A549 (cell line): ENCODE data around the gene EGFL8. TPM values are rescaled to one million over a fixed set of nuclear protein-coding genes. Genes with fewer than 3 reads are reported as not detected.

Experiments
- ATAC-seq, 2 experiments: fragments of 200-7000 bp in 1 of 2; fragments of >200 bp in 1 of 2; cut with Nextera tagmentation in 1 of 2; cut with Tn5 transposase in 1 of 2; 3 replicates each; pipeline versions ENCODE4 v1.8.0 to v1.9.1; 2018 to 2020; ENCODE audit warnings: mild to moderate bottlenecking in 1 of 2, moderate library complexity in 1 of 2
- CTCF ChIA-PET: fragments of 300-600 bp; sonication (Branson Sonifier 250); formaldehyde crosslinking; extraction: SDS; loops from one replicate; lab custom pipeline; 2021; ENCODE audit warnings: antibody characterized with exemption, inconsistent platforms; lab: Yijun Ruan, JAX
- POLR2A ChIA-PET: fragments of 350-600 bp; formaldehyde crosslinking; extraction: SDS; loops from one replicate; lab custom pipeline; 2021; ENCODE audit warnings: antibody characterized with exemption, inconsistent platforms; lab: Yijun Ruan, JAX
- DNase-seq, 2 experiments: peaks; one replicate each; pipeline versions ENCODE4 v3.0.0 to v3.0.0-alpha.2; 2011 to 2016; ENCODE audit warnings: low read depth in 1 of 2, low spot score in 1 of 2
- FAIRE-seq: peaks from 2 replicates; lab custom pipeline; 2011; peaks lifted over from hg19 to GRCh38; lab: Jason Lieb, UNC
- H3K27ac ChIP-seq, 2 experiments: fragments of >200 bp; sonication (Bioruptor Twin); formaldehyde crosslinking; 3 replicates each; pipeline ENCODE4 v1.5.1; 2016 to 2017
- H3K4me1 ChIP-seq: fragments of >200 bp; sonication (Bioruptor Twin); formaldehyde crosslinking; 3 replicates; pipeline ENCODE4 v1.6.1; 2016
- H3K4me2 ChIP-seq: fragments of >200 bp; sonication (Bioruptor Twin); formaldehyde crosslinking; 3 replicates; pipeline ENCODE4 v1.6.1; 2016
- H3K4me3 ChIP-seq: fragments of >200 bp; sonication (Bioruptor Twin); formaldehyde crosslinking; 3 replicates; pipeline ENCODE4 v1.5.1; 2016
- H3K9me3 ChIP-seq: fragments of >200 bp; sonication (Bioruptor Twin); formaldehyde crosslinking; 3 replicates; pipeline ENCODE4 v1.6.1; 2016
- BHLHE40 ChIP-seq: IDR thresholded peaks from 2 replicates; pipeline ENCODE4 v1.6.1; 2012; ENCODE audit warnings: low read depth, low read length, inconsistent platforms
- CBX2 ChIP-seq: fragments of 200-600 bp; sonication (generic); IDR thresholded peaks from 2 replicates; pipeline ENCODE4 v1.6.1; 2016; ENCODE audit warnings: low read depth, mild to moderate bottlenecking, borderline replicate concordance
- CHD2 ChIP-seq: fragments of 150-350 bp; IDR thresholded peaks from 2 replicates; pipeline ENCODE4 v1.6.1; 2014; ENCODE audit warnings: low read length; ENCODE audit not compliant: partially characterized antibody
- CHD4 ChIP-seq: fragments of 200-600 bp; sonication (generic); IDR thresholded peaks from 2 replicates; pipeline ENCODE4 v1.6.1; 2016; ENCODE audit warnings: antibody characterized with exemption, mild to moderate bottlenecking, borderline replicate concordance
- CTCF ChIP-seq: fragments of >200 bp; sonication (Bioruptor Twin); formaldehyde crosslinking; IDR thresholded peaks from 3 replicates; pipeline ENCODE4 v1.5.1; 2016
- EHF ChIP-seq: fragments of 250-450 bp; sonication (Bioruptor Pico); IDR thresholded peaks from 2 replicates; pipeline ENCODE4 v1.5.0; 2020; ENCODE audit warnings: mild to moderate bottlenecking
- EHMT2 ChIP-seq: fragments of 200-600 bp; sonication (generic); IDR thresholded peaks from 2 replicates; pipeline ENCODE4 v1.6.1; 2016; ENCODE audit warnings: antibody characterized with exemption, low read depth, mild to moderate bottlenecking, moderate library complexity
- EP300 ChIP-seq, 2 experiments: fragments of >200 bp; sonication (Bioruptor Twin); formaldehyde crosslinking; IDR thresholded peaks; 2 replicates in 1 of 2; 3 replicates in 1 of 2; pipeline ENCODE4 v1.6.1; 2016 to 2017
- FOSB ChIP-seq: fragments of 250-450 bp; sonication (Bioruptor Pico); IDR thresholded peaks from 2 replicates; pipeline ENCODE4 v1.5.0; 2020; ENCODE audit warnings: mild to moderate bottlenecking, moderate library complexity
- FOXS1 ChIP-seq: fragments of 250-450 bp; sonication (Bioruptor Pico); IDR thresholded peaks from 2 replicates; pipeline ENCODE4 v1.5.0; 2020; ENCODE audit warnings: mild to moderate bottlenecking, moderate library complexity
- GATA3 ChIP-seq: IDR thresholded peaks from 2 replicates; pipeline ENCODE4 v1.6.1; 2012; ENCODE audit warnings: borderline replicate concordance
- HDAC2 ChIP-seq: fragments of 200-600 bp; sonication (generic); IDR thresholded peaks from 2 replicates; pipeline ENCODE4 v1.6.1; 2016
- HOXB13 ChIP-seq: fragments of 250-450 bp; sonication (Bioruptor Pico); IDR thresholded peaks from 2 replicates; pipeline ENCODE4 v1.5.0; 2020; ENCODE audit warnings: low read depth, mild to moderate bottlenecking, moderate library complexity
- JUN ChIP-seq, 2 experiments: fragments of >200 bp; sonication (Bioruptor Twin); formaldehyde crosslinking; IDR thresholded peaks; 2 replicates in 1 of 2; 3 replicates in 1 of 2; pipeline ENCODE4 v1.6.1; 2016 to 2017
- KDM1A ChIP-seq: fragments of 200-600 bp; sonication (generic); IDR thresholded peaks from 2 replicates; pipeline ENCODE4 v1.6.1; 2016; ENCODE audit warnings: low read depth, mild to moderate bottlenecking
- MAFK ChIP-seq: fragments of 450-650 bp; IDR thresholded peaks from 2 replicates; pipeline ENCODE4 v1.6.1; 2014; ENCODE audit not compliant: partially characterized antibody
- MYC ChIP-seq: IDR thresholded peaks from 2 replicates; pipeline ENCODE4 v1.6.1; 2012; ENCODE audit warnings: mild to moderate bottlenecking, inconsistent platforms, low read length, improper control_type of control experiment, borderline replicate concordance
- NR3C1 ChIP-seq: fragments of >200 bp; sonication (Bioruptor Twin); formaldehyde crosslinking; IDR thresholded peaks from 3 replicates; pipeline ENCODE4 v1.6.1; 2017
- POLR2AphosphoS2 ChIP-seq: conservative IDR thresholded peaks from 2 replicates; pipeline ENCODE4 v1.6.1; 2012; ENCODE audit warnings: low read length, improper control_type of control experiment, inconsistent platforms
- RARB ChIP-seq: fragments of 250-450 bp; sonication (Bioruptor Pico); IDR thresholded peaks from 2 replicates; pipeline ENCODE4 v1.8.0; 2021; ENCODE audit warnings: mild to moderate bottlenecking, moderate library complexity
- RCOR1 ChIP-seq: fragments of 150-350 bp; IDR thresholded peaks from 2 replicates; pipeline ENCODE4 v1.6.1; 2014; ENCODE audit warnings: antibody characterized with exemption, low read length, low read depth
- SMC3 ChIP-seq: fragments of >200 bp; sonication (Bioruptor Twin); formaldehyde crosslinking; IDR thresholded peaks from 3 replicates; pipeline ENCODE4 v1.6.1; 2018; ENCODE audit warnings: inconsistent platforms
- TP53 ChIP-seq: fragments of 250-450 bp; sonication (Bioruptor Pico); IDR thresholded peaks from 2 replicates; pipeline ENCODE4 v1.5.0; 2021; ENCODE audit warnings: mild to moderate bottlenecking, moderate library complexity
- USF2 ChIP-seq: fragments of 450-650 bp; IDR thresholded peaks from 2 replicates; pipeline ENCODE4 v1.6.1; 2014; ENCODE audit warnings: antibody characterized with exemption
- ZFP36 ChIP-seq: fragments of 450-650 bp; IDR thresholded peaks from 2 replicates; pipeline ENCODE4 v1.6.1; 2014; ENCODE audit warnings: borderline replicate concordance; ENCODE audit not compliant: partially characterized antibody
- ZNF302 ChIP-seq: fragments of 250-450 bp; sonication (Bioruptor Pico); IDR thresholded peaks from 2 replicates; pipeline ENCODE4 v1.9.0; 2021; ENCODE audit warnings: inconsistent platforms, mild to moderate bottlenecking, moderate library complexity
- ZSCAN20 ChIP-seq: fragments of 250-450 bp; sonication (Bioruptor Pico); IDR thresholded peaks from 2 replicates; pipeline ENCODE4 v1.8.0; 2022; ENCODE audit warnings: mild to moderate bottlenecking, moderate library complexity
- WGBS: methylation state at CpG from one replicate; pipeline ENCODE4 v1.1.6; 2017; ENCODE audit errors: missing lambda C conversion rate; 5-methylcytosine and 5-hydroxymethylcytosine counted together
- polyA plus RNA-seq, 4 experiments: library from polyadenylated mRNA; depleted of rRNA in 3 of 4; stranded (reverse); fragments of >200 nt; fragmentation: RNase III in 1 of 4; extraction: RNeasy Plus Mini Kit Qiagen cat#74134 plus additional on column Dnase treatment in 1 of 4; gene quantifications; 2 replicates in 3 of 4; 3 replicates in 1 of 4; pipeline ENCODE4 v1.2.3, GENCODE V29; 2011 to 2017
- TF ChIP-seq, protein P1 (sequence below): fragments of 250-450 bp; sonication (Bioruptor Pico); IDR thresholded peaks from 2 replicates; pipeline ENCODE4 v1.5.0; 2021; ENCODE audit warnings: mild to moderate bottlenecking, moderate library complexity, borderline replicate concordance
- TF ChIP-seq, protein P2 (sequence below): IDR thresholded peaks from 2 replicates; pipeline ENCODE4 v1.6.1; 2012
- TF ChIP-seq, protein P3 (sequence below): IDR thresholded peaks from 2 replicates; pipeline ENCODE4 v1.6.1; 2012

Gene EGFL8
- polyA plus RNA-seq, 2 of the 4 experiments (the other 2 are of a cell fraction) = 2.0 to 3.1 TPM

- peak overlapping the region; percentile 86 for H3K4me2 ChIP-seq
- ATAC-seq = peak in 1 of 2 experiments; percentile 52; a peak in 1 of 6 replicates
- no peak for DNase-seq
- H3K4me3 ChIP-seq = peak overlapping the region; percentile 59
- CTCF ChIA-PET = interaction anchor here (0.6 to 1.0 kb wide), 4 partner anchors 11 to 702 kb away, joined by 3 to 5 read pairs (median 3); no protein-coding TSS in a partner anchor
- no peak for TF ChIP-seq BHLHE40
- no peak for TF ChIP-seq MAFK
- TF ChIP-seq RCOR1 = no peak
- TF ChIP-seq EP300 (IDR thresholded peaks at IDR 0.05) = no peak
- no peak for TF ChIP-seq HOXB13 (CRISPR knock-in tag)
- TF ChIP-seq ZNF302 (CRISPR knock-in tag) = no peak
- no peak for TF ChIP-seq KDM1A
- no peak for TF ChIP-seq MYC
- TF ChIP-seq SMC3 = no peak
- no peak for TF ChIP-seq EHMT2
- TF ChIP-seq, protein P1, sequence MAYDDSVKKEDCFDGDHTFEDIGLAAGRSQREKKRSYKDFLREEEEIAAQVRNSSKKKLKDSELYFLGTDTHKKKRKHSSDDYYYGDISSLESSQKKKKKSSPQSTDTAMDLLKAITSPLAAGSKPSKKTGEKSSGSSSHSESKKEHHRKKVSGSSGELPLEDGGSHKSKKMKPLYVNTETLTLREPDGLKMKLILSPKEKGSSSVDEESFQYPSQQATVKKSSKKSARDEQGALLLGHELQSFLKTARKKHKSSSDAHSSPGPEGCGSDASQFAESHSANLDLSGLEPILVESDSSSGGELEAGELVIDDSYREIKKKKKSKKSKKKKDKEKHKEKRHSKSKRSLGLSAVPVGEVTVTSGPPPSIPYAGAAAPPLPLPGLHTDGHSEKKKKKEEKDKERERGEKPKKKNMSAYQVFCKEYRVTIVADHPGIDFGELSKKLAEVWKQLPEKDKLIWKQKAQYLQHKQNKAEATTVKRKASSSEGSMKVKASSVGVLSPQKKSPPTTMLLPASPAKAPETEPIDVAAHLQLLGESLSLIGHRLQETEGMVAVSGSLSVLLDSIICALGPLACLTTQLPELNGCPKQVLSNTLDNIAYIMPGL (CRISPR knock-in tag) = no peak
- TF ChIP-seq EHF (CRISPR knock-in tag) = no peak
- peaks cover 14% of the 10 kb centered on the region; the same call in 2 of the 3 replicates for H3K4me1 ChIP-seq
- H3K27ac ChIP-seq = peak overlapping the region; percentile 81 to 85
- 79% methylated on average over 30 of the region's 35 CpGs for WGBS
- POLR2A ChIA-PET = interaction anchor here (1.0 kb wide), 1 partner anchor 66 kb away, joined by 3 read pairs; no protein-coding TSS in a partner anchor
- no peak for FAIRE-seq
- H3K9me3 ChIP-seq = no peaks in the 10 kb centered on the region
These were observed 11.4 kb upstream of the EGFL8 start for GRCh38 chr6:32152769-32153563.

GRCh38 chr6:32153564-32154513 is 10.6 kb upstream of the EGFL8 start, which contains the start of gene PPT2:
Gene PPT2, plus strand, starts transcription at chr6:32154141. Its CDS starts 454 bp downstream, at chr6:32154595.
- FAIRE-seq = no peak
- POLR2A ChIA-PET = interaction anchor here (1.0 to 1.2 kb wide), 3 partner anchors 23 to 67 kb away, joined by 3 read pairs; no protein-coding TSS in a partner anchor
- TF ChIP-seq FOXS1 (CRISPR knock-in tag) (no peak), TP53 (CRISPR knock-in tag) (no peak), POLR2AphosphoS2 (no peak), CHD4 (no peak), CHD2 (peak; percentile 63), GATA3 (no peak), HOXB13 (CRISPR knock-in tag) (no peak), JUN (IDR thresholded peaks at IDR 0.05) (no peak), CBX2 (no peak), NR3C1 (no peak), FOSB (CRISPR knock-in tag) (no peak), ZSCAN20 (CRISPR knock-in tag) (no peak), ZFP36 (no peak), RARB (no peak), CTCF (no peak), USF2 (no peak), EHF (CRISPR knock-in tag) (no peak), HDAC2 (no peak)
- TF ChIP-seq, protein P2, sequence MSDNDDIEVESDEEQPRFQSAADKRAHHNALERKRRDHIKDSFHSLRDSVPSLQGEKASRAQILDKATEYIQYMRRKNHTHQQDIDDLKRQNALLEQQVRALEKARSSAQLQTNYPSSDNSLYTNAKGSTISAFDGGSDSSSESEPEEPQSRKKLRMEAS = 0 out of 2 replicates have a peak, but pooled peaks have one; percentile 1
- TF ChIP-seq, protein P3, sequence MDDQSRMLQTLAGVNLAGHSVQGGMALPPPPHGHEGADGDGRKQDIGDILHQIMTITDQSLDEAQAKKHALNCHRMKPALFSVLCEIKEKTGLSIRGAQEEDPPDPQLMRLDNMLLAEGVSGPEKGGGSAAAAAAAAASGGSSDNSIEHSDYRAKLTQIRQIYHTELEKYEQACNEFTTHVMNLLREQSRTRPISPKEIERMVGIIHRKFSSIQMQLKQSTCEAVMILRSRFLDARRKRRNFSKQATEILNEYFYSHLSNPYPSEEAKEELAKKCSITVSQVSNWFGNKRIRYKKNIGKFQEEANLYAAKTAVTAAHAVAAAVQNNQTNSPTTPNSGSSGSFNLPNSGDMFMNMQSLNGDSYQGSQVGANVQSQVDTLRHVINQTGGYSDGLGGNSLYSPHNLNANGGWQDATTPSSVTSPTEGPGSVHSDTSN = no peak

More at GRCh38 chr6:32153564-32154513, 10.6 kb upstream of the EGFL8 start, which contains the start of gene PPT2:
- WGBS = 5% methylated on average over 34 of the region's 52 CpGs
- H3K9me3 ChIP-seq = no peaks in the 10 kb centered on the region
- peak; percentile 70 to 83 for ATAC-seq
- peaks cover 14% of the 10 kb centered on the region; the same call in 2 of the 3 replicates for H3K4me1 ChIP-seq
- CTCF ChIA-PET = interaction anchor here (0.6 to 1.9 kb wide), 12 partner anchors 10 to 245 kb away, joined by 3 to 18 read pairs (median 4); partner anchors contain the start of genes ATF6B, EGFL8, FKBPL and GPSM3
- peak; percentile 45 to 85 for DNase-seq
- H3K27ac ChIP-seq = peak within 1 kb of the TSS; percentile 81 to 85
- H3K4me2 ChIP-seq = peak within 1 kb of the TSS; percentile 86
- H3K4me3 ChIP-seq = peak within 1 kb of the TSS; percentile 59
